Measurements from ENCODE around the gene PARD3B.

- no peak for TF ChIP-seq BHLHE40 (IDR thresholded peaks at IDR 0.05; ENCODE audit: borderline replicate concordance)
- TF ChIP-seq FOXK2 (IDR thresholded peaks at IDR 0.05): no peak
Observed at GRCh38 chr2:204643326-204643725, 98.1 kb downstream of the PARD3B start.
